KMS-11 (cell line): ENCODE data around the gene MPZL1.
A peak's percentile ranks its signal among the peaks of the same experiment; 100 is the strongest.

Source experiments
- H2AFZ ChIP-seq: fragments of 200-600 bp; sonication (generic); 2 replicates; pipeline ENCODE4 v1.6.1; 2016; ENCODE audit warnings: antibody characterized with exemption, mixed run types, low read depth
- H3K27ac ChIP-seq: fragments of 200-600 bp; sonication (generic); 2 replicates; pipeline ENCODE4 v1.6.1; 2016; ENCODE audit warnings: mild to moderate bottlenecking, mixed run types
- H3K27me3 ChIP-seq: fragments of 200-600 bp; sonication (generic); 2 replicates; pipeline ENCODE4 v1.6.1; 2017; ENCODE audit warnings: mild to moderate bottlenecking, low read depth, mixed run types, moderate library complexity; ENCODE audit not compliant: insufficient read depth
- H3K36me3 ChIP-seq: fragments of 200-600 bp; sonication (generic); 2 replicates; pipeline ENCODE4 v1.6.1; 2017; ENCODE audit warnings: mild to moderate bottlenecking, mixed run types; ENCODE audit not compliant: insufficient read depth
- H3K4me1 ChIP-seq: fragments of 200-600 bp; sonication (generic); 2 replicates; pipeline ENCODE4 v1.6.1; 2016; ENCODE audit warnings: mild to moderate bottlenecking, low read depth, mixed run types; ENCODE audit not compliant: poor library complexity, severe bottlenecking
- H3K4me2 ChIP-seq: fragments of 200-600 bp; sonication (generic); 2 replicates; pipeline ENCODE4 v1.7.0; 2016; ENCODE audit warnings: mild to moderate bottlenecking, mixed run types
- H3K4me3 ChIP-seq: fragments of 200-600 bp; sonication (generic); IDR thresholded peaks from 2 replicates; pipeline ENCODE4 v1.6.1; 2017; ENCODE audit warnings: low read depth, low read length, mixed read lengths; ENCODE audit not compliant: insufficient read depth
- H3K79me2 ChIP-seq: fragments of 200-600 bp; sonication (generic); 2 replicates; pipeline ENCODE4 v1.6.1; 2016; ENCODE audit warnings: low read depth, mixed run types; ENCODE audit not compliant: insufficient read depth
- H3K9ac ChIP-seq: fragments of 200-600 bp; sonication (generic); 2 replicates; pipeline ENCODE4 v1.6.1; 2016; ENCODE audit warnings: mild to moderate bottlenecking, mixed run types
- H4K20me1 ChIP-seq: fragments of 200-600 bp; sonication (generic); 2 replicates; pipeline ENCODE4 v1.6.1; 2016; ENCODE audit warnings: mild to moderate bottlenecking, mixed run types; ENCODE audit not compliant: insufficient read depth
- TF ChIP-seq, protein P1 (sequence below): fragments of 200-600 bp; sonication (generic); conservative IDR thresholded peaks from 2 replicates; pipeline ENCODE4 v1.6.1; 2017; ENCODE audit warnings: low read depth, mild to moderate bottlenecking, antibody characterized with exemption, low read length, moderate library complexity, mixed read lengths

The MPZL1 gene

DNA sequence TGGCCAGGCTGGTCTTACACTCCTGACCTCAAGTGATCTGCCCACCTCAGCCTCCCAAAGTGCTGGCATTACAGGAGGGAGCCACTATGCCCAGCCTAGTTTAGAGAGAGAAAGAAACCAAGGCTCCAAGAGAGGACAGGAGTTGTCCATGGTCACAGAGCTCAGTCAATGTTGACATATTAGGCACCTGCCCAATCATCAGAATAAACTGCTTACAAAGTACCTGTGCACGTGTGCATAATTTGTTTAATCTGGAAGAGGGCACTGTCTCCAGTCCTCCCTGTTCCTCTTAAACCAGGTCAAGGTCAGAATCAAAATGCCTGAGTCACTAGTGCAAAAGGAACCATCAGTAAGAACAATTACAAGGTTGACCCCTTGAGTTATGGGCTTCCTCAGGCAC lies 20.3 kb upstream of the MPZL1 start:
- TF ChIP-seq, protein P1, sequence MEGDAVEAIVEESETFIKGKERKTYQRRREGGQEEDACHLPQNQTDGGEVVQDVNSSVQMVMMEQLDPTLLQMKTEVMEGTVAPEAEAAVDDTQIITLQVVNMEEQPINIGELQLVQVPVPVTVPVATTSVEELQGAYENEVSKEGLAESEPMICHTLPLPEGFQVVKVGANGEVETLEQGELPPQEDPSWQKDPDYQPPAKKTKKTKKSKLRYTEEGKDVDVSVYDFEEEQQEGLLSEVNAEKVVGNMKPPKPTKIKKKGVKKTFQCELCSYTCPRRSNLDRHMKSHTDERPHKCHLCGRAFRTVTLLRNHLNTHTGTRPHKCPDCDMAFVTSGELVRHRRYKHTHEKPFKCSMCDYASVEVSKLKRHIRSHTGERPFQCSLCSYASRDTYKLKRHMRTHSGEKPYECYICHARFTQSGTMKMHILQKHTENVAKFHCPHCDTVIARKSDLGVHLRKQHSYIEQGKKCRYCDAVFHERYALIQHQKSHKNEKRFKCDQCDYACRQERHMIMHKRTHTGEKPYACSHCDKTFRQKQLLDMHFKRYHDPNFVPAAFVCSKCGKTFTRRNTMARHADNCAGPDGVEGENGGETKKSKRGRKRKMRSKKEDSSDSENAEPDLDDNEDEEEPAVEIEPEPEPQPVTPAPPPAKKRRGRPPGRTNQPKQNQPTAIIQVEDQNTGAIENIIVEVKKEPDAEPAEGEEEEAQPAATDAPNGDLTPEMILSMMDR: no peak
- peaks cover 15% of the 10 kb centered on the region for H3K4me1 ChIP-seq
- H3K36me3 ChIP-seq: peaks cover 9% of the 10 kb centered on the region; the same call in 1 of the 2 replicates
- H3K4me2 ChIP-seq: no peak overlapping the region
- no peak overlapping the region for H2AFZ ChIP-seq
- no peaks in the 10 kb centered on the region for H3K79me2 ChIP-seq
- H3K27ac ChIP-seq: no peak overlapping the region
- H3K9ac ChIP-seq: no peak overlapping the region
- H3K4me3 ChIP-seq: no peak overlapping the region
- no peaks in the 10 kb centered on the region for H4K20me1 ChIP-seq
- H3K27me3 ChIP-seq: no peaks in the 10 kb centered on the region

DNA sequence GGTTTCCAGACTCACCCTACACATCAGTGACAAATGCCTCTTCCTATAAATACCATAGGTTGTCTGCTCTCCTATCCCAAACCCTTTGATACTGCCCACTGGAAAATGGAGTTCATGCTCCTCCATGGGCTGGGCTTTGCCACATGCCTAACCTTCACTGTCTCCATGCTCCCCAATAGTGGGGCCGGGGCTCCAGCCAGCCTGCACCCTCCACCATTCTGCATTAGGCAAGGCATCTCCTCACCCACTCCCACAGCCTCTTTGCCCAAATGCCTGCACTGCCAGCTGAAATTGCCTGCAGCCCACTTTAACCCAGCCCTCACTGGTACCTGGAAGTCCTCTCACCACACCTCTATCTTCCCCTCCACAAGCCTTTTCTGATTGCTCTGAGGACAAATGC lies 18.2 kb upstream of the MPZL1 start:
- no peak overlapping the region for H3K4me2 ChIP-seq
- H4K20me1 ChIP-seq: no peaks in the 10 kb centered on the region
- no peaks in the 10 kb centered on the region for H3K79me2 ChIP-seq
- TF ChIP-seq, protein P1: no peak
- H3K36me3 ChIP-seq: no peaks in the 10 kb centered on the region; the same call in 1 of the 2 replicates
- H2AFZ ChIP-seq: no peak overlapping the region
- H3K27ac ChIP-seq: no peak overlapping the region
- H3K27me3 ChIP-seq: no peaks in the 10 kb centered on the region
- H3K9ac ChIP-seq: no peak overlapping the region
- H3K4me1 ChIP-seq: peaks cover 22% of the 10 kb centered on the region
- H3K4me3 ChIP-seq: no peak overlapping the region

DNA sequence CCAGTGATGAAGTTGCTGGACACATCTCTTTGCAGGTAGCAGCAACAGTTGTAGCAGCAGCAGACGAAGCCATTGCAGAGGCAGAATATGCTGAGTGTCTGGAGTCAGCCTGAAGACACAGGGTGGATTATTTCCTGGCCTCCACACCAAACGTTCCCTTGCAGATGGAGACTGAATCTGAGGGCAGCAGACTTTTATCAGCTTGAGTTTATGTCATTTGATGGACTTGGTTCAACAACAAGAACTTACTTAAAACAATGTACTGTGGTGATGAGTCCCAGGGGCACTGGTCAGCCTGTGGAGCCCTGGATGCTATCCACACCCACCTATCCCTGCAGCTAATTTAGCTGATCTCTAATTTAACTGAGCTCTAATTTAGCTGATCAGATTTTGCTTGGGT lies 17.1 kb upstream of the MPZL1 start:
- Histone ChIP-seq H3K4me2 (no peak overlapping the region), H3K36me3 (no peaks in the 10 kb centered on the region), H4K20me1 (no peaks in the 10 kb centered on the region), H3K27ac (no peak overlapping the region), H3K79me2 (no peaks in the 10 kb centered on the region), H2AFZ (no peak overlapping the region), H3K4me3 (no peak overlapping the region), H3K4me1 (peaks cover 24% of the 10 kb centered on the region), H3K27me3 (no peaks in the 10 kb centered on the region), H3K9ac (no peak overlapping the region)
- TF ChIP-seq, protein P1: no peak

DNA sequence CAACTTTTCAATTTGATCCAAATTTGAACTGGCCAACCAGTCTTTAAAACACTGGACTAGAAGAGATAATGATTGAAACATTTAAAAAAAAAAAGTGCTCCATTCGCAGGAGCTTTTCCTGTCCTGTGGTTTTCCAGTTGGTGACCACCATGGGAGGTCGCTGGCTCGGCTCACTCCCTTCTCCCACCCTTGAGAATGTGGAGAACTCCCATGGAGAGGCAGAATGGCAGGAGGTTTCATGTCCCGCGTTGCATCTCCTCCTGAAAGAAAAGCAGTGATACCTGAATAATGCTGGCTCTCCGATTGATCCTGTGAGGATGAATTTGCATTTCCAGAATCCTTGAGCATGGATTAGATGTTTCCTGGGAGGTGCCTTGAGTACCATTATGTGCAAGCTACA lies 16.5 kb upstream of the MPZL1 start:
- TF ChIP-seq, protein P1: no peak
- Histone ChIP-seq H3K4me1 (peaks cover 29% of the 10 kb centered on the region), H3K27me3 (no peaks in the 10 kb centered on the region), H4K20me1 (no peaks in the 10 kb centered on the region), H3K79me2 (no peaks in the 10 kb centered on the region), H3K4me2 (peak overlapping the region; percentile 5; the same call in 1 of the 2 replicates), H3K9ac (no peak overlapping the region), H3K4me3 (no peak overlapping the region), H3K27ac (no peak overlapping the region), H3K36me3 (no peaks in the 10 kb centered on the region), H2AFZ (no peak overlapping the region)
